CD14-positive monocyte (primary cell): Measurements from ENCODE around the gene SOX15. TPM values are rescaled to one million over a fixed set of nuclear protein-coding genes. Genes with fewer than 3 reads are reported as not detected.

Experiments used
- DNase-seq, 3 donors: peaks; one replicate each; pipeline ENCODE4 v3.0.0-alpha.2; 2011 to 2022
- H2AFZ ChIP-seq: 2 replicates; pipeline ENCODE4 v1.6.0; 2012; ENCODE audit warnings: mild to moderate bottlenecking, low read depth, low read length, inconsistent platforms; ENCODE audit not compliant: insufficient read depth, poor library complexity, severe bottlenecking
- H3K27ac ChIP-seq, 2 donors: 1 replicate in 1 of 2; 2 replicates in 1 of 2; pipeline ENCODE4 v1.5.1; 2012 to 2013; ENCODE audit warnings: low read length in 2 of 2, control low read depth in 1 of 2, inconsistent platforms in 1 of 2, low read depth in 1 of 2, mild to moderate bottlenecking in 1 of 2
- H3K27me3 ChIP-seq, 2 donors: one replicate each; pipeline versions ENCODE4 v1.6.0 to v1.6.1; 2011 to 2013; ENCODE audit warnings: low read length in 2 of 2; ENCODE audit not compliant: control insufficient read depth in 2 of 2, insufficient read depth in 2 of 2
- H3K36me3 ChIP-seq, 2 donors: replicated peaks in 1 of 2; 1 replicate in 1 of 2; 2 replicates in 1 of 2; pipeline versions ENCODE4 v1.5.1 to v1.6.1; 2012 to 2013; ENCODE audit warnings: low read length in 2 of 2, control low read depth in 1 of 2, inconsistent platforms in 1 of 2, mild to moderate bottlenecking in 1 of 2; ENCODE audit not compliant: insufficient read depth in 2 of 2, control insufficient read depth in 1 of 2
- H3K4me1 ChIP-seq, 2 donors: 1 replicate in 1 of 2; 2 replicates in 1 of 2; pipeline versions ENCODE4 v1.5.1 to v1.6.1; 2012 to 2013; ENCODE audit warnings: low read length in 2 of 2, control low read depth in 1 of 2, inconsistent platforms in 1 of 2, mild to moderate bottlenecking in 1 of 2, moderate library complexity in 1 of 2; ENCODE audit not compliant: insufficient read depth in 2 of 2, control insufficient read depth in 1 of 2
- H3K4me2 ChIP-seq: replicated peaks from 2 replicates; pipeline ENCODE3; 2012; ENCODE audit warnings: low read length, moderate library complexity, mild to moderate bottlenecking; ENCODE audit not compliant: poor library complexity, severe bottlenecking; ENCODE audit errors: extremely low read depth
- H3K4me3 ChIP-seq, 3 experiments: fragments of 200-600 bp in 1 of 3; sonication (generic) in 1 of 3; replicated peaks in 1 of 3; 1 replicate in 2 of 3; 2 replicates in 1 of 3; pipeline ENCODE4 v1.5.1; 2011 to 2013; ENCODE audit warnings: low read length in 3 of 3, mild to moderate bottlenecking in 3 of 3, control low read depth in 2 of 3, low read depth in 2 of 3, inconsistent platforms in 1 of 3, moderate library complexity in 1 of 3
- H3K79me2 ChIP-seq: 2 replicates; pipeline ENCODE4 v1.6.0; 2012; ENCODE audit warnings: mild to moderate bottlenecking, control low read depth, inconsistent platforms, low read length, moderate library complexity; ENCODE audit not compliant: insufficient read depth
- H3K9ac ChIP-seq: 2 replicates; pipeline ENCODE4 v1.6.0; 2017; ENCODE audit warnings: low read length, mild to moderate bottlenecking; ENCODE audit not compliant: insufficient read depth, poor library complexity, severe bottlenecking
- H3K9me3 ChIP-seq, 2 donors: replicated peaks in 1 of 2; 1 replicate in 1 of 2; 2 replicates in 1 of 2; pipeline versions ENCODE4 v1.5.1 to v1.6.1; 2012 to 2013; ENCODE audit warnings: low read length in 2 of 2, control low read depth in 1 of 2; ENCODE audit not compliant: control insufficient read depth in 1 of 2, insufficient read depth in 1 of 2
- H4K20me1 ChIP-seq: 2 replicates; pipeline ENCODE4 v1.6.0; 2012; ENCODE audit warnings: mild to moderate bottlenecking, low read length, control low read depth, moderate library complexity; ENCODE audit not compliant: insufficient read depth
- H3K27ac Mint-ChIP-seq, 7 donors: one replicate each; pipeline ENCODE4 v1.8.0; 2020; ENCODE audit warnings: mild to moderate bottlenecking in 7 of 7, mixed read lengths in 7 of 7, moderate library complexity in 6 of 7, inconsistent platforms in 2 of 7
- H3K27me3 Mint-ChIP-seq, 3 donors: one replicate each; pipeline ENCODE4 v1.8.0; 2021 to 2022; ENCODE audit warnings: low read depth in 3 of 3, mild to moderate bottlenecking in 3 of 3, mixed read lengths in 3 of 3, moderate library complexity in 3 of 3, inconsistent platforms in 1 of 3
- H3K36me3 Mint-ChIP-seq, 2 donors: one replicate each; pipeline ENCODE4 v1.8.0; 2020; ENCODE audit warnings: mixed read lengths in 2 of 2, inconsistent platforms in 1 of 2, mild to moderate bottlenecking in 1 of 2
- H3K4me1 Mint-ChIP-seq: one replicate; pipeline ENCODE4 v1.8.0; 2020; ENCODE audit warnings: mild to moderate bottlenecking, mixed read lengths
- H3K4me3 Mint-ChIP-seq, 2 donors: one replicate each; pipeline ENCODE4 v1.8.0; 2020; ENCODE audit warnings: mild to moderate bottlenecking in 2 of 2, mixed read lengths in 2 of 2, moderate library complexity in 1 of 2
- H3K9me3 Mint-ChIP-seq, 7 donors: one replicate each; pipeline ENCODE4 v1.8.0; 2020 to 2022; ENCODE audit warnings: mixed read lengths in 7 of 7, mild to moderate bottlenecking in 6 of 7, moderate library complexity in 6 of 7, inconsistent platforms in 2 of 7
- CTCF ChIP-seq: fragments of 200-600 bp; IDR thresholded peaks from one replicate; pipeline ENCODE4 v1.8.0; 2022; ENCODE audit warnings: antibody characterized with exemption, mild to moderate bottlenecking
- WGBS: methylation state at CpG from one replicate; pipeline ENCODE4 v1.1.5; 2013; ENCODE audit warnings: missing lambda C conversion rate; ENCODE audit not compliant: insufficient coverage; 5-methylcytosine and 5-hydroxymethylcytosine counted together
- intact Hi-C, 2 donors: fragments of 100-400 bp; cut with micrococcal nuclease; formaldehyde crosslinking; loops; one replicate each; pipeline versions ENCODE4 v1.15.0 to v1.15.1; 2023
- polyA plus RNA-seq, 3 donors: library from polyadenylated mRNA; depleted of rRNA in 1 of 3; unstranded in 2 of 3; stranded (reverse) in 1 of 3; fragments of 300-500 nt in 2 of 3; fragments of >200 nt in 1 of 3; fragmentation: Illumina TruSeq in 2 of 3; gene quantifications; 1 replicate in 2 of 3; 2 replicates in 1 of 3; pipeline ENCODE4 v1.2.3, GENCODE V29; 2012 to 2021

Gene SOX15
- polyA plus RNA-seq, 3 donors = 0.86 to 1.2 (median 1.1) TPM

GRCh38 chr17:7548585-7549400 is 41.1 kb downstream of the SOX15 start, which contains the start of gene TNFSF12:
Gene TNFSF12 (plus strand): TSS chr17:7549058. CDS start chr17:7549154, 96 bp downstream.
- Histone ChIP-seq H3K4me2 (peak within 1 kb of the TSS; percentile 96), H3K9me3 (no peaks in the 10 kb centered on the region), H3K4me1 (peaks cover 52 to 55% of the 10 kb centered on the region in 2 donors), H3K4me3 (peak within 1 kb of the TSS; percentile 63 to 93 (median 79)), H4K20me1 (no peaks in the 10 kb centered on the region), H3K27ac (peak within 1 kb of the TSS in 1 of 2 donors; percentile 71), H3K36me3 (no peaks in the 10 kb centered on the region), H3K27me3 (no peaks in the 10 kb centered on the region), H3K79me2 (peaks cover 35% of the 10 kb centered on the region), H3K9ac (peak within 1 kb of the TSS; percentile 87), H2AFZ (peak within 1 kb of the TSS; percentile 80)
- intact Hi-C loops = no loop called here
- Mint-ChIP-seq H3K27ac (peak within 1 kb of the TSS; percentile 64 to 85 (median 75)), H3K4me1 (peaks cover 57% of the 10 kb centered on the region), H3K36me3 (peaks cover 18 to 22% of the 10 kb centered on the region in 2 donors), H3K4me3 (peak within 1 kb of the TSS; percentile 81 to 94), H3K9me3 (no peaks in the 10 kb centered on the region), H3K27me3 (peaks cover 2 to 9% (median 7%) of the 10 kb centered on the region in 3 donors)
- peak; percentile 8 for TF ChIP-seq CTCF
- peak in 2 of 3 donors; percentile 37 to 42 for DNase-seq
- 2% methylated on average over 58 of the region's 65 CpGs for WGBS

- Histone ChIP-seq H3K27me3 (no peaks in the 10 kb centered on the region), H3K9ac (no peak overlapping the region), H3K4me1 (peaks cover 14 to 16% of the 10 kb centered on the region in 2 donors), H3K4me2 (no peak overlapping the region), H3K27ac (no peak overlapping the region), H3K36me3 (no peaks in the 10 kb centered on the region), H4K20me1 (no peaks in the 10 kb centered on the region), H3K79me2 (peaks cover 15% of the 10 kb centered on the region), H2AFZ (no peak overlapping the region), H3K9me3 (no peaks in the 10 kb centered on the region), H3K4me3 (no peak overlapping the region)
- no peaks in the 10 kb centered on the region for H3K9me3 Mint-ChIP-seq
- 100% methylated on average over 2 of the region's 6 CpGs for WGBS
- no peak overlapping the region for H3K27ac Mint-ChIP-seq
- H3K36me3 Mint-ChIP-seq = peaks cover 0 to under 1% of the 10 kb centered on the region in 2 donors
- no peak overlapping the region for H3K4me3 Mint-ChIP-seq
- intact Hi-C loops = no loop called here
- TF ChIP-seq CTCF = no peak
- DNase-seq = no peak
- peaks cover 18% of the 10 kb centered on the region for H3K4me1 Mint-ChIP-seq
- H3K27me3 Mint-ChIP-seq = peaks cover 5 to 13% (median 11%) of the 10 kb centered on the region in 3 donors
Observed at GRCh38 chr17:7544911-7545310, 45.0 kb downstream of the SOX15 start.
